ENCODE data around the gene UNC5C. TPM values are rescaled to one million over a fixed set of nuclear protein-coding genes. Genes with fewer than 3 reads are reported as not detected.

UNC5C gene
- total and polyA plus RNA-seq, 10 donors, result 0.43 to 15.7 (median 7.8) TPM

GRCh38 chr4:95507147-95507546 lies 41.6 kb downstream of the UNC5C start:
- Histone ChIP-seq H3K36me3 (no peaks in the 10 kb centered on the region), H3K27me3 (replicated peaks in 1 of 7) (no peaks in the 10 kb centered on the region), H3K4me1 (no peaks in the 10 kb centered on the region), H3K27ac (no peak overlapping the region), H3K4me3 (no peak overlapping the region), H3K9me3 (no peaks in the 10 kb centered on the region)
- 59 to 73% (median 62%) methylated on average over 1 of the region's 1 CpG for WGBS, 5 donors
- TF ChIP-seq POLR2A (IDR thresholded peaks at IDR 0.05) (no peak), CTCF (IDR thresholded peaks at IDR 0.05 in 8 of 11, conservative IDR thresholded peaks at IDR 0.05 in 3 of 11) (no peak), POLR2AphosphoS5 (IDR thresholded peaks at IDR 0.05) (no peak)
- DNase-seq, result no peak
- intact Hi-C loops (cut with DNase I; ENCODE audit: low total_unique reads), result no loop called here

GRCh38 chr4:95506264-95506663 lies 42.5 kb downstream of the UNC5C start:
- H3K27me3 ChIP-seq (replicated peaks in 1 of 7), result no peaks in the 10 kb centered on the region
- 77 to 92% (median 89%) methylated on average over 4 of the region's 4 CpGs for WGBS, 5 donors
- no peak for DNase-seq
- TF ChIP-seq CTCF (IDR thresholded peaks at IDR 0.05 in 8 of 11, conservative IDR thresholded peaks at IDR 0.05 in 3 of 11), result no peak
- TF ChIP-seq POLR2A (IDR thresholded peaks at IDR 0.05), result no peak
- TF ChIP-seq POLR2AphosphoS5 (IDR thresholded peaks at IDR 0.05), result no peak
- no peaks in the 10 kb centered on the region for H3K36me3 ChIP-seq
- no peak overlapping the region for H3K4me3 ChIP-seq
- intact Hi-C loops (cut with DNase I; ENCODE audit: low total_unique reads), result no loop called here
- H3K4me1 ChIP-seq, result no peaks in the 10 kb centered on the region
- no peak overlapping the region for H3K27ac ChIP-seq
- H3K9me3 ChIP-seq, result no peaks in the 10 kb centered on the region

GRCh38 chr4:95505799-95506198 lies 43.0 kb downstream of the UNC5C start:
- Histone ChIP-seq H3K4me1 (no peaks in the 10 kb centered on the region), H3K4me3 (no peak overlapping the region), H3K9me3 (no peaks in the 10 kb centered on the region), H3K27ac (no peak overlapping the region), H3K36me3 (no peaks in the 10 kb centered on the region), H3K27me3 (replicated peaks in 1 of 7) (no peaks in the 10 kb centered on the region)
- DNase-seq, result no peak
- TF ChIP-seq CTCF (IDR thresholded peaks at IDR 0.05 in 8 of 11, conservative IDR thresholded peaks at IDR 0.05 in 3 of 11) (no peak), POLR2AphosphoS5 (IDR thresholded peaks at IDR 0.05) (no peak), POLR2A (IDR thresholded peaks at IDR 0.05) (no peak)
- intact Hi-C loops (cut with DNase I; ENCODE audit: low total_unique reads), result no loop called here

DNA sequence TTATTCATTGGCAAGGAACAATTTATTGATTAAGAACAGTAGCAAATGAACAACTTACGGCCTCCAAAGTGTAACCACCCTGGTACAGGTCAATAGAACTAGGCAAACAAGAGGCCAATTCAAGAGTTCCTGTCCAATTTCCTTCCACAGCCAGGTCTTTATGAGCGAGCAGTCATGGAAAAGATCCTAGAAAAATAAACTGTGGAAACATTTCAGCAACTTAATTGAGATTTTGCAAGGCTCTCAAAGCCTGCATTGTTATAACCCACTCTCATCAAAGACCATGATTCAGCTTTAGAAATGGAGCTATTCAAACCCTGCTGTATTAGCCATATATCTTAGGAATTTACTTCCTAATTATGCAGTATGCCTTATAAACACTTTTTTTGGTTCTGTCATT lies 43.6 kb downstream of the UNC5C start:
- Histone ChIP-seq H3K27me3 (replicated peaks in 1 of 7) (no peaks in the 10 kb centered on the region), H3K36me3 (no peaks in the 10 kb centered on the region), H3K4me1 (no peaks in the 10 kb centered on the region), H3K27ac (no peak overlapping the region), H3K4me3 (no peak overlapping the region), H3K9me3 (no peaks in the 10 kb centered on the region)
- no peak for TF ChIP-seq POLR2AphosphoS5 (IDR thresholded peaks at IDR 0.05)
- TF ChIP-seq CTCF (IDR thresholded peaks at IDR 0.05 in 8 of 11, conservative IDR thresholded peaks at IDR 0.05 in 3 of 11), result no peak
- TF ChIP-seq POLR2A (IDR thresholded peaks at IDR 0.05), result no peak
- intact Hi-C loops (cut with DNase I; ENCODE audit: low total_unique reads), result no loop called here
- 57 to 89% (median 75%) methylated on average over 2 of the region's 2 CpGs for WGBS, 5 donors
- DNase-seq, result no peak

All from spleen (tissue), 11 donors.